GM12878 (cell line): ENCODE results near the gene MAP4K1. TPM values are rescaled to one million over a fixed set of nuclear protein-coding genes. Genes with fewer than 3 reads are reported as not detected.
A peak's percentile ranks its signal among the peaks of the same experiment; 100 is the strongest.

Source experiments
- ATAC-seq: fragments of 200-7000 bp; cut with Tn5 transposase; 3 replicates; pipeline ENCODE4 v1.9.1; 2020; ENCODE audit warnings: mild to moderate bottlenecking, moderate library complexity
- BruUV-seq: library from RNA; stranded (reverse); fragments of 400-500 nt; replicated peaks from 2 replicates; lab custom pipeline; 2021; lab: Mats Ljungman, UMichigan
- CTCF ChIA-PET: fragments of 300-600 bp; sonication (Branson Sonifier 250); formaldehyde crosslinking; extraction: SDS; loops from one replicate; lab custom pipeline; 2021; ENCODE audit warnings: inconsistent platforms; lab: Yijun Ruan, JAX
- POLR2A ChIA-PET: fragments of 350-600 bp; formaldehyde crosslinking; extraction: SDS; loops from one replicate; lab custom pipeline; 2021; ENCODE audit warnings: inconsistent platforms; lab: Charles Lee
- RAD21 ChIA-PET: fragments of 300-600 bp; sonication (Branson Sonifier 250); formaldehyde crosslinking; loops from one replicate; lab custom pipeline; 2023; ENCODE audit warnings: antibody characterized with exemption; ENCODE audit not compliant: unreplicated experiment; lab: Charles Lee
- SMC1A ChIA-PET: fragments of 300-600 bp; sonication (Branson Sonifier 250); formaldehyde crosslinking; loops from one replicate; lab custom pipeline; 2023; ENCODE audit not compliant: unreplicated experiment, uncharacterized antibody; lab: Charles Lee
- DNase-seq: peaks from one replicate; pipeline ENCODE4 v3.0.0-alpha.2; 2011; ENCODE audit warnings: low read depth, low spot score
- FAIRE-seq: peaks from 3 replicates; lab custom pipeline; 2011; peaks lifted over from hg19 to GRCh38; lab: Jason Lieb, UNC
- H2AFZ ChIP-seq: 2 replicates; pipeline ENCODE4 v1.6.0; 2011; ENCODE audit warnings: low read depth, low read length, control low read depth; ENCODE audit not compliant: control insufficient read depth
- H3K27ac ChIP-seq: 2 replicates; pipeline ENCODE4 v1.5.1; 2011; ENCODE audit warnings: control low read depth; ENCODE audit not compliant: control insufficient read depth, insufficient read depth
- H3K27me3 ChIP-seq, 2 experiments: replicated peaks in 1 of 2; 2 replicates each; pipeline versions ENCODE4 v1.6.0 to v1.6.1; 2011; ENCODE audit warnings: low read length in 1 of 2; ENCODE audit not compliant: control insufficient read depth in 2 of 2, insufficient read depth in 2 of 2
- H3K36me3 ChIP-seq, 2 experiments: 2 replicates each; pipeline ENCODE4 v1.5.1; 2011; ENCODE audit warnings: low read length in 1 of 2; ENCODE audit not compliant: control insufficient read depth in 2 of 2, insufficient read depth in 2 of 2
- H3K4me1 ChIP-seq: 2 replicates; pipeline ENCODE4 v1.6.1; 2011; ENCODE audit warnings: mild to moderate bottlenecking, low read length, moderate library complexity, mixed read lengths; ENCODE audit not compliant: control insufficient read depth, insufficient read depth
- H3K4me2 ChIP-seq: 2 replicates; pipeline ENCODE4 v1.6.0; 2011; ENCODE audit warnings: control low read depth; ENCODE audit not compliant: control insufficient read depth, insufficient read depth
- H3K4me3 ChIP-seq: fragments of 200-600 bp; sonication (generic); 2 replicates; pipeline ENCODE4 v1.5.1; 2016
- H3K79me2 ChIP-seq: 2 replicates; pipeline ENCODE4 v1.6.0; 2011; ENCODE audit warnings: low read length; ENCODE audit not compliant: control insufficient read depth, insufficient read depth
- H3K9ac ChIP-seq: 2 replicates; pipeline ENCODE4 v1.8.0; 2011; ENCODE audit warnings: low read length, control low read depth, mixed read lengths; ENCODE audit not compliant: control insufficient read depth, insufficient read depth
- H3K9me3 ChIP-seq: replicated peaks from 3 replicates; pipeline ENCODE4 v1.5.1; 2011; ENCODE audit warnings: mild to moderate bottlenecking, low read length; ENCODE audit not compliant: control insufficient read depth, insufficient read depth
- H4K20me1 ChIP-seq: 2 replicates; pipeline ENCODE4 v1.6.0; 2011; ENCODE audit not compliant: control insufficient read depth, insufficient read depth
- ATF7 ChIP-seq: fragments of 450-650 bp; IDR thresholded peaks from 2 replicates; pipeline ENCODE4 v1.6.1; 2016; ENCODE audit warnings: low read depth, mild to moderate bottlenecking
- CEBPZ ChIP-seq: fragments of 150-350 bp; IDR thresholded peaks from 2 replicates; pipeline ENCODE4 v1.6.1; 2016; ENCODE audit warnings: low read depth, low read length
- CREB1 ChIP-seq: IDR thresholded peaks from 2 replicates; pipeline ENCODE4 v1.6.1; 2012; ENCODE audit warnings: low read depth, mild to moderate bottlenecking, inconsistent platforms
- DPF2 ChIP-seq: fragments of 450-650 bp; IDR thresholded peaks from 2 replicates; pipeline ENCODE4 v1.6.1; 2017; ENCODE audit warnings: mild to moderate bottlenecking
- ESRRA ChIP-seq: IDR thresholded peaks from 2 replicates; pipeline ENCODE4 v1.6.1; 2012; ENCODE audit warnings: mild to moderate bottlenecking, low read length, improper control_type of control experiment
- ETV6 ChIP-seq, 2 experiments: fragments of 450-650 bp in 1 of 2; IDR thresholded peaks in 1 of 2; conservative IDR thresholded peaks in 1 of 2; 2 replicates each; pipeline ENCODE4 v1.6.1; 2014; ENCODE audit warnings: antibody characterized with exemption in 1 of 2, borderline replicate concordance in 1 of 2, low read depth in 1 of 2, mild to moderate bottlenecking in 1 of 2, moderate library complexity in 1 of 2
- EZH2 ChIP-seq: IDR thresholded peaks from 2 replicates; pipeline ENCODE4 v1.6.1; 2012; ENCODE audit warnings: low read depth, mild to moderate bottlenecking, control low read depth, inconsistent platforms, low read length, borderline replicate concordance; ENCODE audit not compliant: control insufficient read depth
- IRF5 ChIP-seq: fragments of 450-650 bp; IDR thresholded peaks from 2 replicates; pipeline ENCODE4 v1.6.1; 2017; ENCODE audit warnings: borderline replicate concordance
- JUNB ChIP-seq: IDR thresholded peaks from 2 replicates; pipeline ENCODE4 v1.6.1; 2016; ENCODE audit warnings: antibody characterized with exemption, mild to moderate bottlenecking
- MLLT1 ChIP-seq: fragments of 450-650 bp; IDR thresholded peaks from 2 replicates; pipeline ENCODE4 v1.6.1; 2016; ENCODE audit warnings: mild to moderate bottlenecking
- MTA3 ChIP-seq: IDR thresholded peaks from 2 replicates; pipeline ENCODE4 v1.6.1; 2012; ENCODE audit warnings: low read length, inconsistent platforms, borderline replicate concordance
- PKNOX1 ChIP-seq: fragments of 450-650 bp; IDR thresholded peaks from 2 replicates; pipeline ENCODE4 v1.6.1; 2016; ENCODE audit warnings: mild to moderate bottlenecking
- TBL1XR1 ChIP-seq: IDR thresholded peaks from 2 replicates; pipeline ENCODE4 v1.6.1; 2012; ENCODE audit warnings: low read depth, low read length, improper control_type of control experiment
- YBX1 ChIP-seq: fragments of 450-650 bp; IDR thresholded peaks from 2 replicates; pipeline ENCODE4 v1.6.1; 2016; ENCODE audit warnings: antibody characterized with exemption
- WGBS: methylation state at CpG from one replicate; pipeline ENCODE4 v1.1.6; 2016; ENCODE audit warnings: low lambda C conversion rate; ENCODE audit not compliant: insufficient replicate concordance, insufficient coverage; ENCODE audit errors: missing lambda C conversion rate; 5-methylcytosine and 5-hydroxymethylcytosine counted together
- in situ Hi-C: fragments of 300-500 bp; cut with MboI; formaldehyde crosslinking; loops from 9 replicates; pipeline ENCODE4 v1.14.3; 2018; ENCODE audit warnings: mixed read lengths
- intact Hi-C: fragments of 100-400 bp; cut with micrococcal nuclease; formaldehyde crosslinking; loops from one replicate; pipeline ENCODE4 v1.14.2; 2022; ENCODE audit not compliant: unreplicated experiment
- polyA plus RNA-seq, 11 experiments: library from polyadenylated mRNA; depleted of rRNA in 4 of 11; unstranded in 6 of 11; stranded (reverse) in 5 of 11; fragments of >200 nt; fragmentation: Nextera tagmentation in 4 of 11; fragmentation: Illumina TruSeq in 1 of 11; extraction: Ambion mirVana in 4 of 11; extraction: Trizol in 1 of 11; gene quantifications; 1 replicate in 1 of 11; 2 replicates in 10 of 11; pipeline versions ENCODE4 v1.2.1 to v1.2.3, GENCODE V29; 2011 to 2016; ENCODE audit warnings: inconsistent platforms in 2 of 11, missing spikeins in 2 of 11, low read depth in 1 of 11
- total RNA-seq, 4 experiments: library from RNA; depleted of rRNA in 3 of 4; stranded (reverse); fragments of >200 nt in 3 of 4; fragmentation: Illumina TruSeq in 1 of 4; extraction: Trizol in 1 of 4; gene quantifications; 2 replicates each; pipeline versions ENCODE4 v1.2.1 to v1.2.3, GENCODE V29; 2013 to 2021

The MAP4K1 gene
- total and polyA plus RNA-seq, 10 of the 15 experiments (the other 5 are each of a cell fraction or from before 2014, with no cell fraction given), result 39.2 to 306 (median 140) TPM

- FAIRE-seq (peak; percentile 79), DNase-seq (peak; percentile 64), ATAC-seq (peak; percentile 93)
- ChIA-PET RAD21 (interaction anchor here (0.6 to 4.4 kb wide), 23 partner anchors 9 to 387 kb away, joined by 3 to 70 read pairs (median 4); partner anchors contain the start of genes ACTN4, EIF3K, FAM98C and MAP4K1), SMC1A (interaction anchor here (0.6 to 4.7 kb wide), 13 partner anchors 11 to 386 kb away, joined by 3 to 102 read pairs (median 4); partner anchors contain the start of genes ACTN4, EIF3K, FAM98C and MAP4K1), POLR2A (interaction anchor here (0.5 to 1.9 kb wide), 8 partner anchors 15 to 386 kb away, joined by 3 to 11 read pairs (median 6); partner anchors contain the start of genes ACTN4, EIF3K, MAP4K1 and MRPS12), CTCF (interaction anchor here (0.6 to 3.2 kb wide), 29 partner anchors 9 to 392 kb away, joined by 3 to 103 read pairs (median 4); partner anchors contain the start of genes ACTN4, EIF3K, FAM98C and MAP4K1)
- Histone ChIP-seq H3K27me3 (no peaks in the 10 kb centered on the region), H3K4me3 (peak overlapping the region; percentile 25; the same call in 1 of the 2 replicates), H3K27ac (no peak overlapping the region), H4K20me1 (no peaks in the 10 kb centered on the region), H3K4me2 (peak overlapping the region; percentile 58), H3K9me3 (no peaks in the 10 kb centered on the region), H2AFZ (peak overlapping the region; percentile 75), H3K4me1 (peaks cover 9% of the 10 kb centered on the region; the same call in 1 of the 2 replicates), H3K36me3 (no peaks in the 10 kb centered on the region; a peak in 1 of 4 replicates), H3K79me2 (no peaks in the 10 kb centered on the region), H3K9ac (0 out of 2 replicates have a peak overlapping the region, but pooled peaks have one; percentile 6)
- in situ Hi-C loops (no loop called here), intact Hi-C loops (loop anchor here (1.0 to 10.0 kb wide), 4 partner anchors 39 to 291 kb away; partner anchors contain the start of genes ECH1 and EIF3K)
- 55% methylated on average over 21 of the region's 21 CpGs for WGBS
- no TSS peak for BruUV-seq
- no peak for TF ChIP-seq IRF5
- peak; percentile 97 for TF ChIP-seq PKNOX1
- TF ChIP-seq EZH2, result no peak
- TF ChIP-seq ETV6 (conservative IDR thresholded peaks at IDR 0.05 in 1 of 2, IDR thresholded peaks at IDR 0.05 in 1 of 2; ENCODE audit: borderline replicate concordance in 1 of 2, low read depth in 1 of 2), result 0 out of 4 replicates have a peak, but pooled peaks of 1 of the 2 experiments have one; percentile 47
- no peak for TF ChIP-seq YBX1
- peak; percentile 43; the same call in 1 of the 2 replicates for TF ChIP-seq CREB1
- no peak for TF ChIP-seq MTA3
- peak; percentile 8; the same call in 1 of the 2 replicates for TF ChIP-seq JUNB
- TF ChIP-seq MLLT1, result 0 out of 2 replicates have a peak, but pooled peaks have one; percentile 11
- TF ChIP-seq DPF2, result peak; percentile 54; the same call in 1 of the 2 replicates
- peak; percentile 77; the same call in 1 of the 2 replicates for TF ChIP-seq ESRRA
- TF ChIP-seq TBL1XR1, result 0 out of 2 replicates have a peak, but pooled peaks have one; percentile 28
- peak; percentile 63 for TF ChIP-seq CEBPZ
- TF ChIP-seq ATF7, result peak; percentile 88
Measured at GRCh38 chr19:38543807-38544568, 73.8 kb downstream of the MAP4K1 start.
